ENCODE measurements around the gene PRTN3. TPM values are rescaled to one million over a fixed set of nuclear protein-coding genes. Genes with fewer than 3 reads are reported as not detected.
A peak's percentile ranks its signal among the peaks of the same experiment; 100 is the strongest.

Gene PRTN3
- total RNA-seq, 1 donor, result not detected

- DNase-seq (ENCODE audit: low read depth), result no peak
- H3K4me3 ChIP-seq (ENCODE audit: low read depth, low read length), result peak within 1 kb of the TSS; percentile 13
- TF ChIP-seq CTCF (IDR thresholded peaks at IDR 0.05; ENCODE audit: insufficient read depth, low read length), result no peak
Observed at GRCh38 chr19:821825-822503, 18.8 kb upstream of the PRTN3 start, which contains the start of gene PLPPR3. Gene PLPPR3, minus strand, starts transcription at chr19:821955. Its CDS starts 396 bp downstream, at chr19:821559.

- no peak for DNase-seq (ENCODE audit: low read depth)
- no peak overlapping the region for H3K4me3 ChIP-seq (ENCODE audit: low read depth, low read length)
- no peak for TF ChIP-seq CTCF (IDR thresholded peaks at IDR 0.05; ENCODE audit: insufficient read depth, low read length)
Observed at GRCh38 chr19:823565-824121, 17.2 kb upstream of the PRTN3 start.

GRCh38 chr19:824885-825284 is 15.9 kb upstream of the PRTN3 start:
- no peak for TF ChIP-seq CTCF (IDR thresholded peaks at IDR 0.05; ENCODE audit: insufficient read depth, low read length)
- DNase-seq (ENCODE audit: low read depth), result no peak
- no peak overlapping the region for H3K4me3 ChIP-seq (ENCODE audit: low read depth, low read length)

- H3K4me3 ChIP-seq (ENCODE audit: low read depth, low read length), result no peak overlapping the region
- no peak for DNase-seq (ENCODE audit: low read depth)
- TF ChIP-seq CTCF (IDR thresholded peaks at IDR 0.05; ENCODE audit: insufficient read depth, low read length), result no peak
Observed at GRCh38 chr19:825897-826644, 14.7 kb upstream of the PRTN3 start.

- TF ChIP-seq CTCF (IDR thresholded peaks at IDR 0.05; ENCODE audit: insufficient read depth, low read length), result no peak
- no peak for DNase-seq (ENCODE audit: low read depth)
- no peak overlapping the region for H3K4me3 ChIP-seq (ENCODE audit: low read depth, low read length)
Observed at GRCh38 chr19:827314-827709, 13.5 kb upstream of the PRTN3 start.

GRCh38 chr19:827710-828321 is 13.0 kb upstream of the PRTN3 start, which contains the start of gene AZU1:
Gene AZU1, plus strand, starts transcription at chr19:827837. Its CDS starts 10 bp downstream, at chr19:827847.
- no peak for TF ChIP-seq CTCF (IDR thresholded peaks at IDR 0.05; ENCODE audit: insufficient read depth, low read length)
- DNase-seq (ENCODE audit: low read depth), result no peak

More at GRCh38 chr19:827710-828321, 13.0 kb upstream of the PRTN3 start, which contains the start of gene AZU1:
- no peak within 1 kb of the TSS for H3K4me3 ChIP-seq (ENCODE audit: low read depth, low read length)

All from fibroblast of the aortic adventitia (primary cell).